Hepatocyte (in vitro differentiated cells): ENCODE results near the gene THSD1. TPM values are rescaled to one million over a fixed set of nuclear protein-coding genes. Genes with fewer than 3 reads are reported as not detected.

Experiments
- DNase-seq: peaks from one replicate; pipeline ENCODE4 v3.0.0-alpha.2; 2016; ENCODE audit warnings: low spot score
- H2AFZ ChIP-seq: fragments of 200-600 bp; sonication (generic); 2 replicates; pipeline ENCODE4 v1.6.0; 2016; ENCODE audit warnings: antibody characterized with exemption, mild to moderate bottlenecking
- H3K27ac ChIP-seq: fragments of 200-600 bp; sonication (generic); 2 replicates; pipeline ENCODE4 v1.5.1; 2016; ENCODE audit warnings: mild to moderate bottlenecking
- H3K27me3 ChIP-seq: fragments of 200-600 bp; sonication (generic); 2 replicates; pipeline ENCODE4 v1.6.1; 2016
- H3K36me3 ChIP-seq: fragments of 200-600 bp; sonication (generic); replicated peaks from 2 replicates; pipeline ENCODE4 v1.5.1; 2016; ENCODE audit warnings: low read depth; ENCODE audit not compliant: insufficient read depth
- H3K4me1 ChIP-seq: fragments of 200-600 bp; sonication (generic); 2 replicates; pipeline ENCODE4 v1.5.1; 2016; ENCODE audit warnings: mild to moderate bottlenecking, moderate library complexity; ENCODE audit not compliant: insufficient read depth
- H3K4me2 ChIP-seq: fragments of 200-600 bp; sonication (generic); 2 replicates; pipeline ENCODE4 v1.6.0; 2016
- H3K4me3 ChIP-seq: fragments of 200-600 bp; sonication (generic); 2 replicates; pipeline ENCODE4 v1.5.1; 2016; ENCODE audit warnings: mild to moderate bottlenecking
- H3K79me2 ChIP-seq: fragments of 200-600 bp; sonication (generic); 2 replicates; pipeline ENCODE4 v1.6.0; 2017; ENCODE audit warnings: mild to moderate bottlenecking
- H3K9me2 ChIP-seq: fragments of 200-600 bp; sonication (generic); replicated peaks from 2 replicates; pipeline ENCODE4 v1.6.0; 2017; ENCODE audit warnings: mild to moderate bottlenecking; ENCODE audit not compliant: insufficient read depth
- H3K9me3 ChIP-seq: fragments of 200-600 bp; sonication (generic); 2 replicates; pipeline ENCODE4 v1.5.1; 2016; ENCODE audit warnings: low read depth, mild to moderate bottlenecking
- H4K20me1 ChIP-seq: fragments of 200-600 bp; sonication (generic); 2 replicates; pipeline ENCODE4 v1.6.0; 2016; ENCODE audit warnings: mild to moderate bottlenecking; ENCODE audit not compliant: insufficient read depth, poor library complexity, severe bottlenecking
- EZH2 ChIP-seq: fragments of 200-600 bp; sonication (generic); IDR thresholded peaks from 2 replicates; pipeline ENCODE4 v1.6.1; 2016; ENCODE audit warnings: antibody characterized with exemption, mild to moderate bottlenecking, borderline replicate concordance
- EZH2phosphoT487 ChIP-seq: fragments of 200-600 bp; sonication (generic); IDR thresholded peaks from one replicate; pipeline ENCODE4 v1.6.1; 2018; ENCODE audit warnings: antibody characterized with exemption, mild to moderate bottlenecking, low read depth, moderate library complexity; ENCODE audit not compliant: unreplicated experiment, severe bottlenecking
- WGBS: methylation state at CpG from one replicate; pipeline ENCODE4 v1.1.6; 2016; ENCODE audit warnings: low lambda C conversion rate; ENCODE audit errors: missing lambda C conversion rate; 5-methylcytosine and 5-hydroxymethylcytosine counted together
- polyA plus RNA-seq: library from polyadenylated mRNA; unstranded; fragments of >200 nt; fragmentation: Nextera tagmentation; extraction: Ambion mirVana; gene quantifications from 2 replicates; pipeline ENCODE4 v1.2.1, GENCODE V29; 2016
- total RNA-seq: library from RNA; depleted of rRNA; stranded (reverse); fragments of >200 nt; gene quantifications from 2 replicates; pipeline ENCODE4 v1.2.3, GENCODE V29; 2014
- TF ChIP-seq, protein P1 (sequence below): fragments of 200-600 bp; sonication (generic); IDR thresholded peaks from 2 replicates; pipeline ENCODE4 v1.5.1; 2016; ENCODE audit warnings: antibody characterized with exemption, mild to moderate bottlenecking; ENCODE audit not compliant: poor library complexity

Gene THSD1, protein sequence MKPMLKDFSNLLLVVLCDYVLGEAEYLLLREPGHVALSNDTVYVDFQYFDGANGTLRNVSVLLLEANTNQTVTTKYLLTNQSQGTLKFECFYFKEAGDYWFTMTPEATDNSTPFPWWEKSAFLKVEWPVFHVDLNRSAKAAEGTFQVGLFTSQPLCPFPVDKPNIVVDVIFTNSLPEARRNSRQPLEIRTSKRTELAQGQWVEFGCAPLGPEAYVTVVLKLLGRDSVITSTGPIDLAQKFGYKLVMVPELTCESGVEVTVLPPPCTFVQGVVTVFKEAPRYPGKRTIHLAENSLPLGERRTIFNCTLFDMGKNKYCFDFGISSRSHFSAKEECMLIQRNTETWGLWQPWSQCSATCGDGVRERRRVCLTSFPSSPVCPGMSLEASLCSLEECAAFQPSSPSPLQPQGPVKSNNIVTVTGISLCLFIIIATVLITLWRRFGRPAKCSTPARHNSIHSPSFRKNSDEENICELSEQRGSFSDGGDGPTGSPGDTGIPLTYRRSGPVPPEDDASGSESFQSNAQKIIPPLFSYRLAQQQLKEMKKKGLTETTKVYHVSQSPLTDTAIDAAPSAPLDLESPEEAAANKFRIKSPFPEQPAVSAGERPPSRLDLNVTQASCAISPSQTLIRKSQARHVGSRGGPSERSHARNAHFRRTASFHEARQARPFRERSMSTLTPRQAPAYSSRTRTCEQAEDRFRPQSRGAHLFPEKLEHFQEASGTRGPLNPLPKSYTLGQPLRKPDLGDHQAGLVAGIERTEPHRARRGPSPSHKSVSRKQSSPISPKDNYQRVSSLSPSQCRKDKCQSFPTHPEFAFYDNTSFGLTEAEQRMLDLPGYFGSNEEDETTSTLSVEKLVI
- total RNA-seq: 1.00 and 1.4 TPM in 2 replicates
- 0.34 and 1.4 TPM in 2 replicates for polyA plus RNA-seq

DNA sequence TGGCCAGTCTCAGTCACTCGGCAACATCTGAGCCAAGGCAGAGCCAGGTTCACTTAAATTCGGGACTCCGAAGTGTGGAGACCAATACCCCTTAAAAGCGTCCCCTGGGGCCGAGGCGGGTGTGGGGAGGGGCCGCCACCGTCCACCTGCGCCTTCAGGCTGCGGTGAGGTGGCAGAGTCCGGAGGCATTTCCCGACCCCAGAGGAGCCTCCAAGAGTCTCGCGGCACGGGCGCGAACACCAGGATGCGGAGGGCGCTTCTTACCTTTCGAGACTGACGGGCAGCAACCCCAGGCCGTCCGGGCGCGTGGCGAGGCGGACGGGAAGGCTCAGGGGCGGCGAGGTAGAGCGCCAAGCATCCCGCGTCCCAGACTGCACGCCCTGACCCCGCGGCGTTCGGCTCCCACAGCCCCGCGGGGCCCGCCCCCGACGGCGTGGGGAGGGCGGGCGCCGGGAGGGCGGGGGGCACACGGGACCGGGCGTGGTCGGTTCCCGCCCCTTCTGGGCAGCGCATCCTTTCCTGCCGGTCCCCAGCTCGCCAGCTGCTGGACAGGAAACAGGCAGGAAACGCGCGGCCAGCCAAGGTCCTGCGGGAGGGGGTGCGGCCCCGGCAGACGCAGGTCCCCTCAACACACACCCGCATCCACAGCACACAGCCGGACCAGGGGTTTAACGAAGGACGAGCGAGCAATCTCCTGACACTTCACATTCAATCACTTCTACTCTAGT lies at the start of gene THSD1:
Gene THSD1 (minus strand): TSS at position 406 of the 728 bp plus-strand sequence. CDS start 3,572 bp downstream, outside the sequence.
- H4K20me1 ChIP-seq: no peaks in the 10 kb centered on the region
- H3K4me1 ChIP-seq: peaks cover 12% of the 10 kb centered on the region
- peak within 1 kb of the TSS; percentile 56 for H2AFZ ChIP-seq
- no peak for TF ChIP-seq EZH2phosphoT487
- TF ChIP-seq EZH2: peak; percentile 46
- TF ChIP-seq, protein P1, sequence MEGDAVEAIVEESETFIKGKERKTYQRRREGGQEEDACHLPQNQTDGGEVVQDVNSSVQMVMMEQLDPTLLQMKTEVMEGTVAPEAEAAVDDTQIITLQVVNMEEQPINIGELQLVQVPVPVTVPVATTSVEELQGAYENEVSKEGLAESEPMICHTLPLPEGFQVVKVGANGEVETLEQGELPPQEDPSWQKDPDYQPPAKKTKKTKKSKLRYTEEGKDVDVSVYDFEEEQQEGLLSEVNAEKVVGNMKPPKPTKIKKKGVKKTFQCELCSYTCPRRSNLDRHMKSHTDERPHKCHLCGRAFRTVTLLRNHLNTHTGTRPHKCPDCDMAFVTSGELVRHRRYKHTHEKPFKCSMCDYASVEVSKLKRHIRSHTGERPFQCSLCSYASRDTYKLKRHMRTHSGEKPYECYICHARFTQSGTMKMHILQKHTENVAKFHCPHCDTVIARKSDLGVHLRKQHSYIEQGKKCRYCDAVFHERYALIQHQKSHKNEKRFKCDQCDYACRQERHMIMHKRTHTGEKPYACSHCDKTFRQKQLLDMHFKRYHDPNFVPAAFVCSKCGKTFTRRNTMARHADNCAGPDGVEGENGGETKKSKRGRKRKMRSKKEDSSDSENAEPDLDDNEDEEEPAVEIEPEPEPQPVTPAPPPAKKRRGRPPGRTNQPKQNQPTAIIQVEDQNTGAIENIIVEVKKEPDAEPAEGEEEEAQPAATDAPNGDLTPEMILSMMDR: no peak
- whole genome bisulfite sequencing: 3% methylated on average over 35 of the region's 68 CpGs
- no peaks in the 10 kb centered on the region for H3K36me3 ChIP-seq
- H3K9me3 ChIP-seq: no peaks in the 10 kb centered on the region
- no peaks in the 10 kb centered on the region for H3K79me2 ChIP-seq
- no peaks in the 10 kb centered on the region for H3K9me2 ChIP-seq
- H3K27ac ChIP-seq: no peak within 1 kb of the TSS
- peak; percentile 45 for DNase-seq
- H3K27me3 ChIP-seq: peaks cover 26% of the 10 kb centered on the region
- H3K4me3 ChIP-seq: peak within 1 kb of the TSS; percentile 52
- peak within 1 kb of the TSS; percentile 96 for H3K4me2 ChIP-seq

DNA sequence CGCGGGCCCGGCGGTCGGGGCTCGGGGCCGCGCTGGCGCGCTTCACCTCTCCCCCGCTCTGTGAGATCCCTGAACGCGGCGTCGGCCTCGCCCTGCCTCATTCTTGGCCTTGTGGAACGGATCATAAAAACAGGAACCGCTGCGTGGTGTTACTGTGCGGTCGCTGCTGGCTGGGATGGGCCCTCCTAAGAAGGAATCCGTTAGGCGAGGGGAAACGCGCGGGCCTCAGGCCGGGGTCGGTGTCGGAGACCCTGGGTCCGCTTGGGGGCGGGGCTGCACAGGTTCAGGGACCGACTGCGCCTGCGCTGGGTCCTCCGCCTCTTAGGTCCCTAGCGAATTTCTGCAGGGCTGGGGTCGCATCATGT lies 49.7 kb upstream of the THSD1 start:
- WGBS: 0% methylated on average over 34 of the region's 37 CpGs
- H3K4me1 ChIP-seq: no peaks in the 10 kb centered on the region
- TF ChIP-seq, protein P1: no peak
- TF ChIP-seq EZH2phosphoT487 (no peak), EZH2 (no peak)
- H3K9me3 ChIP-seq: no peaks in the 10 kb centered on the region
- peak overlapping the region; percentile 85 for H3K4me3 ChIP-seq
- peak overlapping the region; percentile 91 for H2AFZ ChIP-seq
- no peaks in the 10 kb centered on the region for H3K9me2 ChIP-seq
- peak; percentile 92 for DNase-seq
- peak overlapping the region; percentile 91 for H3K27ac ChIP-seq
- peaks cover 42% of the 10 kb centered on the region for H3K79me2 ChIP-seq
- H3K27me3 ChIP-seq: no peaks in the 10 kb centered on the region
- no peaks in the 10 kb centered on the region for H3K36me3 ChIP-seq
- peak overlapping the region; percentile 82 for H3K4me2 ChIP-seq
- no peaks in the 10 kb centered on the region for H4K20me1 ChIP-seq

DNA sequence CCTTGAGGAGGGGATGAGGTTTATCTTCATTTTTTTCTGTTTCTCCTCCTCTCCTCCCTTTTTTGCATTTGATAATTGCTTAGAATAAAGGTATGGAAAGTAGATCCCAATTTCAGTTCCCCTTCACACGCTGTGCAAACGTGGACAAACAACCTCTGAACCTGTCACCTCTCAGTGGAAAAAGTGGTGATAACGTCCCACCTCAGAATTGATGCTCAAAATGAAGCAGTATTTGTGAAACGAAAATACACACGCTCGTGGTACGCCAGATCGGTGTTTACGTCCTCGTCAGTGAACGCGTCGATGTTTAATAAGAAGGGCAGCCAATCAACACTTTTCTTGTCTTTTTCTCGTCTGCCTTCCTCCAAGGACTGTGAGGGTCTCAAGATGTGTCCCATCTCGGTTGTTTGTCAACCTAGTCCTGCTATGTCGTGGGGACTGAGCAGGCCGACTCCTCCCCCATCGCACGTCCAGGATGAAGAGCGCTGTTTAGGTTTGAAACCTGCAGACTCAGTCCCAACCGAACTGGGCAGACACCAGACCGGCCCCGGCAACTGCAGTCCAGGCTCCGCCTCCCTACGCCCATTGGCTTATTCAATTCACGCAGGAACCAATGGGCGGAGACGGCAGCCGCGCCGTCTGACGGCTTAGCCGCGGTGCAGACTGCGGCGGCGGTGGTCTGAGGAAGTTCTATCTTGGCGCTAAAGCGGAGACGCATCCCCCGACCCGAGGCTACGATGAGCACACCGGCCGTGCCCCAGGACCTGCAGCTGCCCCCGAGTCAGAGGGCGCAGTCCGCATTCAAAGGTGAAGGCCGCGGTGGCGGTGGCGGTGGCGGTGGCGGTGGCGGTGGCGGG lies 49.1 kb upstream of the THSD1 start, which contains the start of gene CKAP2:
Gene CKAP2 (plus strand): TSS at position 659 of the 857 bp plus-strand sequence. CDS start 79 bp downstream, at position 738.
- Histone ChIP-seq H3K9me3 (no peaks in the 10 kb centered on the region), H3K79me2 (peaks cover 38% of the 10 kb centered on the region), H3K4me3 (peak within 1 kb of the TSS; percentile 85), H3K27ac (peak within 1 kb of the TSS; percentile 91), H3K36me3 (no peaks in the 10 kb centered on the region), H3K9me2 (no peaks in the 10 kb centered on the region), H3K4me2 (peak within 1 kb of the TSS; percentile 82), H4K20me1 (no peaks in the 10 kb centered on the region), H3K27me3 (no peaks in the 10 kb centered on the region), H2AFZ (peak within 1 kb of the TSS; percentile 94), H3K4me1 (no peaks in the 10 kb centered on the region)
- no peak for TF ChIP-seq EZH2
- TF ChIP-seq EZH2phosphoT487: no peak
- TF ChIP-seq, protein P1: no peak
- 3% methylated on average over 53 of the region's 56 CpGs for WGBS
- peak; percentile 97 for DNase-seq
